GM12872 (cell line): ENCODE measurements around the gene MET.

Experiments
- CTCF ChIP-seq: IDR thresholded peaks from 3 replicates; pipeline ENCODE4 v1.5.1; 2011; ENCODE audit warnings: low read depth, mild to moderate bottlenecking, low read length, moderate library complexity; ENCODE audit not compliant: insufficient read depth

Gene MET

GRCh38 chr7:116702046-116702785 lies 30.2 kb downstream of the MET start:
- no peak for TF ChIP-seq CTCF

GRCh38 chr7:116704650-116705228 lies 32.7 kb downstream of the MET start:
- no peak for TF ChIP-seq CTCF

GRCh38 chr7:116705419-116705818 lies 33.4 kb downstream of the MET start:
- TF ChIP-seq CTCF, result no peak

GRCh38 chr7:116706668-116707126 lies 34.7 kb downstream of the MET start:
- TF ChIP-seq CTCF, result no peak

- TF ChIP-seq CTCF, result no peak
These were observed 35.3 kb downstream of the MET start for GRCh38 chr7:116707289-116707688.

GRCh38 chr7:116708248-116708647 lies 36.3 kb downstream of the MET start:
- no peak for TF ChIP-seq CTCF

GRCh38 chr7:116708861-116709260 lies 36.9 kb downstream of the MET start:
- TF ChIP-seq CTCF, result no peak
